GM20000 (cell line): ENCODE results near the gene CCDC57.
"Not testable (repeated sequence)": the region's sequence is repeated elsewhere in the genome, so short reads cannot be mapped to it uniquely, and the experiment has no call there.

Experiments used
- DNase-seq: peaks from one replicate; pipeline ENCODE4 v3.0.0; 2012; ENCODE audit warnings: low spot score
- TF ChIP-seq, protein P1 (sequence below): IDR thresholded peaks from 2 replicates; pipeline ENCODE4 v1.5.1; 2012; ENCODE audit warnings: mild to moderate bottlenecking, control low read depth; ENCODE audit errors: extremely low read depth, missing control alignments

CCDC57 gene

DNA sequence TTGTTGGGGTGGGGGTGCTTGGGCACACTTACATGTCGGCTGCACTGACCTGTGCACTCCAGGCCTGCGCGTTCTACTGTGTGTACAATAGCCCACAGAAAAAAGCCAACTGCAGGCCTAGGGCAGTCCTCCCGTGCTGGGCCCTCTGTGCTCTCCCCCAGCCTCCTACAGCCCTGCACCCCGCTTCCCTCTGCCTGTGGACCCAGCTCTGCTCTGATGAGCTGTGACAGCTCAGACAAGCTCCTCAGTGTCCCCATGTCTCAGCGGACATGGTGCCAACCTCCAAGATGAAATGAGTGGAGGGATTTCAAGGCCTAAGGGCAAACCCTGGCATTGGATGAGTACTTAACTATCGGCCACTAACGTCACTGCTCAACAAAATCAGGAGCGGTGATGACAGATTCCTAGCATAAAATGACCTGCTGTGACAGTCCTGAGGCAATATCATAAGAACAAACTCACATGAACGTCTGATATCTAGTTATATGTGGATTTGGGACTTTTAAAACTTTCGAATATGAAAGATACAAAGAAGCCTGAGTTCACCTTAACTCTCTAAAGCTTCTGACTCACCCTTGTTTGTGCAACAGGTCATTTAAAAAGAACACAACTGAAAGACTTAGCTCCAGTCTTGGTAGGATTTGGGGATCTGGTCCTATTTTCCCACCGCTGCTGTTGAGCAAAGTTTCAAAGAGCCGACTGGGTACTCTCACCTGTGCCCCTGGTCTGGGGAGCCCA lies 34.7 kb downstream of the CCDC57 start:
- no peak for DNase-seq
- TF ChIP-seq, protein P1, sequence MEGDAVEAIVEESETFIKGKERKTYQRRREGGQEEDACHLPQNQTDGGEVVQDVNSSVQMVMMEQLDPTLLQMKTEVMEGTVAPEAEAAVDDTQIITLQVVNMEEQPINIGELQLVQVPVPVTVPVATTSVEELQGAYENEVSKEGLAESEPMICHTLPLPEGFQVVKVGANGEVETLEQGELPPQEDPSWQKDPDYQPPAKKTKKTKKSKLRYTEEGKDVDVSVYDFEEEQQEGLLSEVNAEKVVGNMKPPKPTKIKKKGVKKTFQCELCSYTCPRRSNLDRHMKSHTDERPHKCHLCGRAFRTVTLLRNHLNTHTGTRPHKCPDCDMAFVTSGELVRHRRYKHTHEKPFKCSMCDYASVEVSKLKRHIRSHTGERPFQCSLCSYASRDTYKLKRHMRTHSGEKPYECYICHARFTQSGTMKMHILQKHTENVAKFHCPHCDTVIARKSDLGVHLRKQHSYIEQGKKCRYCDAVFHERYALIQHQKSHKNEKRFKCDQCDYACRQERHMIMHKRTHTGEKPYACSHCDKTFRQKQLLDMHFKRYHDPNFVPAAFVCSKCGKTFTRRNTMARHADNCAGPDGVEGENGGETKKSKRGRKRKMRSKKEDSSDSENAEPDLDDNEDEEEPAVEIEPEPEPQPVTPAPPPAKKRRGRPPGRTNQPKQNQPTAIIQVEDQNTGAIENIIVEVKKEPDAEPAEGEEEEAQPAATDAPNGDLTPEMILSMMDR = no peak

DNA sequence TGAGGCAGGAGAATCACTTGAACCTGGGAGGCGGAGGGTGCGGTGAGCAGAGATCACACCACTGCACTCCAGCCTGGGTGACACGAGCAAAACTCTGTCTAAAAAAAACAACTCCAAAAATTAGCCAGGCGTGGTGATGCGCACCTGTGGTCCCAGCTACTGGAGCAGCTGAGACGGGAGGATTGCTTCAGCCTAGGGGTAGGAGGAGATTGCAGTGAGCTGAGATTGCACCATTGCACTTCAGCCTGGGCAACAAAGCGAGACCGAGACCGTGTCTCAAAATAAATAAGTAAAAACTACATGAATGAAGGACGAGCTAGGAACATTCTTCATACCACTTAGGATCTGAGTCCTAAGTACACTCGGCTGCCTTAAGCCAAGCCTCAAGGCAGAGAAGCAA lies 35.4 kb downstream of the CCDC57 start:
- DNase-seq = no peak
- TF ChIP-seq, protein P1 = no peak

DNA sequence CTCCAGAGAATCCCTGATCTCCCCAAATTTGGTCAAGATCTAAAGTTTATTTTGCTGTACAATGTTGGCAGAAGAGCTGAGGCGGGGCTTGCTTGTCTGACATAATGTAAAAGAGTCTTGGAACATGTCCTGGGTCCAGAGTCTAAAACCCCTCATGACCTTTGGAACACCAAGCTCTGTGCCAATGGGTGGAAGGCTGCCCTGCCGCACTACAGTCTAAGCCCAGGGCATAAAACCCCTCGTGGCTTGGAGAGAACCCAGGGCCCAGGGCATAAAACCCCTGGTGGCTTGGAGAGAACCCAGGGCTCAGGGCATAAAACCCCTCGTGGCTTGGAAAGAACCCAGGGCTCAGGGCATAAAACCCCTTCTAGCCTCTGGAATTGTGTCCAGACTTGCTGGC lies 36.7 kb downstream of the CCDC57 start:
- TF ChIP-seq, protein P1 = no peak
- DNase-seq = no peak

DNA sequence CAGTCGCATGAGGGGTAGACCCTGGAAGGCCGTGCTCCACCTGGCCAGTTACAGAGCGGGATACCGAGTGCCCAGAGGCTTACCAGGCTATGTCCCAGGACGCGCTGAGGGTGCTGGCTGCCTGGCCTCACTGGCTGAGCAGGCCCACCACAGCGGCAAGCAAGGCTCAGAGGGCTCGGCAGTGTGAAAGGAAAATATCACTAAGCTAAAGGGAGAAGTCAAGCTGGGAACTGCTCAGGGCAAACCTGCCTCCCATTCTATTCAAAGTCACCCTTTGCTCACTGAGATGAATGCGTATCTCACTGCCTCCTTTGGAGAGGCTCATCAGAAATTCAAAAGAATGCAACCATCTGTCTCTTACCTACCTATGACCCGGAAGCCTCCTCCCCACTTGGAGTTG lies 37.4 kb downstream of the CCDC57 start:
- no peak for DNase-seq
- TF ChIP-seq, protein P1 = no peak

DNA sequence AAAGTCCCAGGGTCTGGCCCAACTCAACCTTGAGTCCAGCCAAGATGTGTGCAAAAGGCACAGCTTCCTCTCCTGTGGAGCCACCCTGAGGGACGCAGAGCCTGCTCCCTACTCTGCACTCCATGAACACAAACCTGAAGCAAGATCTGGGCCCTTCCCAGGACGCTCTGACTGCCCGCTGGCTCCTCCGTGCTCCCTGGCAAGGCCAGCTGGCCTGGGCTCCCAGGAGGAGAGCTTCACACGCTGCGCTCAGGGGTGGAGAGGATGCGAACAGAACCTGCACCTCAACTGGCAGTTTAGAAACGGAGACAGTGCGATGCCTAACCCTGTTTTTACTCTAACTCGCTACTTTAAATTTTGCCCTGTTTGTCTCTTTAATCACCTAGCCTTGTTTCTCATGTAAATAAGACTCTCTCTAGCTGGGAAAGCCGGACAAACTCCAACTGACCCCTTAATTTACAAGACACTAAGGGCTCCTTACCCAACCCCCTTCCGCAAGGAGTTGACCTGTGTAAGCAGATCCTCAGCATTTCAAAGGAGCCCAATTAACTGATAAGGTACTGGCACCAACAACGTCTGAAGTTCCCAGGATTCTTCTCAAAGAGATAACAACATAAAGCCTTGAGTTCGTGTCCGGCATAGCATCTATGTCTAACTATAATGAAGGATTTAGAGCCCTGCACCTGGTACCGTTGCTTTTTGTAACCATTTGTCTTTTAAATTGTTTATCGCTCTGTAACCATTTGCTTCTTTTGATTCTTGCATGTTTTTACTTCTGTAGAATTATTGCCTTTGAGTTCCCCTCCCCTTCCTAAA lies 38.4 kb downstream of the CCDC57 start:
- not testable (repeated sequence) for DNase-seq

DNA sequence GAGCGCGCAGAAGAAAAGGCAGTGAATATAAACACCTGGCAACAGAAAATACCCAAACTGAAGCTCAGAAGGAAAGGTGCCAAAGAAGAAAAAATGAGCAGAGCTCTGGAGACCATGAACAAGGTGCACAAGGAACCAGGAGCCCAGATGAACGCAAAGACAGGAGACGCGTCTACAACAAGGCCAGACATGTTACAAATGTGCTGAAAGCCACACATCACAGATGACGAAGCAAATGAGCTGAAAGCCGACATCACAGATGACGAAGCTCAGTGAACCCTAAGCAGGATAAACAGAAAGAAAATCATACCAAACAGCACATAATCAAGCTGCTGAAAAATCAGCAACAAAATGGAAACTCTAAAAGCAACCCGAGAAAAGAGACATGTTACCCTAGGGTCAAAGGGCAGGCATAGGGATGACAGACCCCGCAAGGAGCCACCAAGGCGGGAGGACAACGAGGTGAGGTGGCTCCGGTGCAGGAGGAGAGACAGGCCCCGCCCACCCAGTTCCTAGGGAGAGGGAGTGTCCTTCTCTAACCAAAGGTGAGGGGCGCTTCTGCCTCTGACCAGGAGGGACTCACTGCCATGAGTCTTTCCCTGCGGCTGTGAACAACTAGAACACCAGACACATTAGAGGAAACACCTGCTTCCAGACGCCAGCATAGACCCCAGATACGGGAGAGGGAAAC lies 39.1 kb downstream of the CCDC57 start:
- TF ChIP-seq, protein P1 = no peak

DNA sequence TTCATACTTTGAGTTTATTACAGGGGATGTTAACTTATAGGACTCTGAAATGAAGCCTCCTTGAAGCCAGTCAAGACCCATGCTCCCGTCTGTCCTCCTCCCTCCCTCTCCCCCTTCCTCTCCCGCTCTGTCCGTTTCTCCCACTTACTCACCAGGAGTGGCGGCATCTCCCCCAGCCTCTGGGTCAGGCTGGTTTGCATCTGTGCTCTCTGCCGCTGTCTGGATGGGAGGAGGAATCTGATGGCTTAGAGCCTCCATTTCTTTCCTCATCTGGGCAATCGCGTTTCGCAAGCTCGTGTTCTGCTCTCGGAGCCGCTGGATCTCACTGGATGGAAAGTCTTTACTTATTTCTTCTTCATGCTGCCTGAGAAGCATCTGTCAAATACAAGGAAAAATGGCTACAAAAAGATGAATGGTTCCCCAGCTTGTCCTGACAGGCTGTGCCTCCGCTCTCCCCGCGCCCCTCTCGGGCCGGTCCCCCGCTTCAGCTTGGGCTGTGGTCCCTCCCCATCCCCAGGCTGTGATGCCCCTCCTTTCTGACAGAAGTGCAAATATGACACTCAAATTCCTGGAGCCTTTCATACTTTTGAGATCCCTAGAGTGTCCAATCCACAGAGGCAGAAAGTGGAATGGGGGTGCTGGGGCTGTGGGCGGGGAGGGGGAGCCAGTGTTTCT lies 40.0 kb downstream of the CCDC57 start:
- no peak for DNase-seq
- TF ChIP-seq, protein P1 = no peak

More for the DNA sequence above, 39.1 kb downstream of the CCDC57 start:
- no peak for DNase-seq
